GM23338 (cell line): ENCODE data around the gene TRAPPC2. TPM values are rescaled to one million over a fixed set of nuclear protein-coding genes. Genes with fewer than 3 reads are reported as not detected.

ENCODE experiments used
- ATAC-seq: fragments of 200-7000 bp; cut with Tn5 transposase; 3 replicates; pipeline ENCODE4 v1.9.1; 2020
- DNase-seq: peaks from one replicate; pipeline ENCODE4 v3.0.0-alpha.2; 2015; ENCODE audit warnings: low spot score
- H2AFZ ChIP-seq: fragments of 200-600 bp; sonication (generic); 2 replicates; pipeline ENCODE4 v1.8.0; 2016; ENCODE audit warnings: antibody characterized with exemption, mild to moderate bottlenecking, moderate library complexity
- H3F3A ChIP-seq: fragments of 200-600 bp; sonication (generic); replicated peaks from 2 replicates; pipeline ENCODE4 v1.8.0; 2017; ENCODE audit warnings: antibody characterized with exemption, mixed run types, low read depth
- H3K27ac ChIP-seq: fragments of 200-600 bp; sonication (generic); 2 replicates; pipeline ENCODE4 v1.6.1; 2016; ENCODE audit warnings: low read depth
- H3K27me3 ChIP-seq: fragments of 200-600 bp; sonication (generic); 2 replicates; pipeline ENCODE4 v1.8.0; 2016; ENCODE audit warnings: mild to moderate bottlenecking, mixed run types, moderate library complexity; ENCODE audit not compliant: insufficient read depth
- H3K36me3 ChIP-seq: fragments of 200-600 bp; sonication (generic); 2 replicates; pipeline ENCODE4 v1.8.0; 2016; ENCODE audit warnings: mild to moderate bottlenecking; ENCODE audit not compliant: insufficient read depth
- H3K4me1 ChIP-seq: fragments of 200-600 bp; sonication (generic); 2 replicates; pipeline ENCODE4 v1.8.0; 2016; ENCODE audit warnings: mild to moderate bottlenecking, moderate library complexity; ENCODE audit not compliant: insufficient read depth
- H3K4me2 ChIP-seq: fragments of 200-600 bp; sonication (generic); 2 replicates; pipeline ENCODE4 v1.7.1; 2017; ENCODE audit warnings: mixed run types
- H3K4me3 ChIP-seq: fragments of 200-600 bp; sonication (generic); 2 replicates; pipeline ENCODE4 v1.6.1; 2016; ENCODE audit warnings: mixed run types
- H3K79me2 ChIP-seq: fragments of 200-600 bp; sonication (generic); replicated peaks from 2 replicates; pipeline ENCODE4 v1.8.0; 2017; ENCODE audit warnings: mild to moderate bottlenecking; ENCODE audit not compliant: insufficient read depth
- H3K9me2 ChIP-seq: fragments of 200-600 bp; sonication (generic); 2 replicates; pipeline ENCODE4 v1.8.0; 2017; ENCODE audit not compliant: insufficient read depth
- H4K20me1 ChIP-seq: fragments of 200-600 bp; sonication (generic); replicated peaks from 2 replicates; pipeline ENCODE4 v1.8.0; 2017; ENCODE audit warnings: mild to moderate bottlenecking; ENCODE audit not compliant: insufficient read depth
- H3K27ac Mint-ChIP-seq: 2 replicates; pipeline ENCODE4 v1.8.0; 2020; ENCODE audit warnings: inconsistent platforms, mild to moderate bottlenecking, moderate library complexity, mixed read lengths
- H3K27me3 Mint-ChIP-seq: 3 replicates; pipeline ENCODE4 v1.8.0; 2022; ENCODE audit warnings: low read depth, mild to moderate bottlenecking, moderate library complexity, mixed read lengths, inconsistent platforms; ENCODE audit not compliant: insufficient read depth, poor library complexity
- H3K36me3 Mint-ChIP-seq: 3 replicates; pipeline ENCODE4 v1.8.0; 2021; ENCODE audit warnings: low read depth, mild to moderate bottlenecking, inconsistent platforms, moderate library complexity, mixed read lengths
- H3K4me1 Mint-ChIP-seq: 3 replicates; pipeline ENCODE4 v1.8.0; 2020; ENCODE audit warnings: mild to moderate bottlenecking, inconsistent platforms, mixed read lengths
- H3K4me3 Mint-ChIP-seq: 3 replicates; pipeline ENCODE4 v1.8.0; 2021; ENCODE audit warnings: moderate library complexity, mild to moderate bottlenecking, inconsistent platforms, mixed read lengths
- H3K9me3 Mint-ChIP-seq: 3 replicates; pipeline ENCODE4 v1.8.0; 2020; ENCODE audit warnings: moderate library complexity, mild to moderate bottlenecking, inconsistent platforms, mixed read lengths
- CREB1 ChIP-seq: fragments of 250-450 bp; sonication (Bioruptor Pico); IDR thresholded peaks from 2 replicates; pipeline ENCODE4 v1.5.0; 2020; ENCODE audit warnings: low read depth, mild to moderate bottlenecking, moderate library complexity
- EZH2 ChIP-seq: fragments of 200-600 bp; sonication (generic); IDR thresholded peaks from one replicate; pipeline ENCODE4 v1.8.0; 2017; ENCODE audit warnings: antibody characterized with exemption, mild to moderate bottlenecking, low read depth; ENCODE audit not compliant: unreplicated experiment
- EZH2phosphoT487 ChIP-seq: fragments of 200-600 bp; sonication (generic); IDR thresholded peaks from one replicate; pipeline ENCODE4 v1.8.1; 2018; ENCODE audit warnings: antibody characterized with exemption; ENCODE audit not compliant: unreplicated experiment
- JUNB ChIP-seq: IDR thresholded peaks from one replicate; pipeline ENCODE4 v1.6.1; 2016; ENCODE audit warnings: antibody characterized with exemption; ENCODE audit not compliant: unreplicated experiment
- NANOG ChIP-seq: IDR thresholded peaks from 2 replicates; pipeline ENCODE4 v1.6.1; 2016; ENCODE audit warnings: antibody characterized with exemption, borderline replicate concordance
- POLR2AphosphoS5 ChIP-seq: IDR thresholded peaks from 2 replicates; pipeline ENCODE4 v1.6.1; 2016; ENCODE audit warnings: antibody characterized with exemption, low read depth
- REST ChIP-seq: IDR thresholded peaks from one replicate; pipeline ENCODE4 v1.6.1; 2018; ENCODE audit warnings: antibody characterized with exemption; ENCODE audit not compliant: unreplicated experiment
- STAT1 ChIP-seq: IDR thresholded peaks from one replicate; pipeline ENCODE4 v1.6.1; 2016; ENCODE audit warnings: antibody characterized with exemption; ENCODE audit not compliant: unreplicated experiment
- ZNF114 ChIP-seq: fragments of 250-450 bp; sonication (Bioruptor Pico); IDR thresholded peaks from 2 replicates; pipeline ENCODE4 v1.5.0; 2020; ENCODE audit warnings: mild to moderate bottlenecking, moderate library complexity
- ZNF331 ChIP-seq: fragments of 250-450 bp; sonication (Bioruptor Pico); IDR thresholded peaks from 2 replicates; pipeline ENCODE4 v1.5.0; 2020; ENCODE audit warnings: low read depth, mild to moderate bottlenecking, moderate library complexity
- ZNF462 ChIP-seq: fragments of 250-450 bp; sonication (Bioruptor Pico); IDR thresholded peaks from 2 replicates; pipeline ENCODE4 v1.5.0; 2020; ENCODE audit warnings: mild to moderate bottlenecking, moderate library complexity
- polyA plus RNA-seq: library from polyadenylated mRNA; unstranded; fragments of >200 nt; fragmentation: Nextera tagmentation; extraction: Ambion mirVana; gene quantifications from 2 replicates; pipeline ENCODE4 v1.2.1, GENCODE V29; 2016
- total RNA-seq: library from RNA; depleted of rRNA; stranded (reverse); fragments of >200 nt; shearing (Covaris generic); gene quantifications from 2 replicates; pipeline ENCODE4 v1.2.3, GENCODE V29; 2014
- TF ChIP-seq, protein P1 (sequence below), 2 experiments: fragments of 200-600 bp in 1 of 2; sonication (generic) in 1 of 2; conservative IDR thresholded peaks; 2 replicates each; pipeline versions ENCODE4 v1.5.1 to v1.6.1; 2016 to 2017; ENCODE audit warnings: antibody characterized with exemption in 2 of 2, low read depth in 2 of 2, mild to moderate bottlenecking in 2 of 2, moderate library complexity in 1 of 2
- TF ChIP-seq, protein P2 (sequence below): IDR thresholded peaks from 2 replicates; pipeline ENCODE4 v1.6.1; 2016; ENCODE audit warnings: antibody characterized with exemption

Gene TRAPPC2
- total and polyA plus RNA-seq, 2 experiments from 2014 or later, result 11.7 to 14.6 TPM

GRCh38 chrX:13752646-13753045 lies 18.2 kb upstream of the TRAPPC2 start:
- Mint-ChIP-seq H3K36me3 (peaks cover 50% of the 10 kb centered on the region), H3K4me3 (no peak overlapping the region), H3K27ac (no peak overlapping the region), H3K27me3 (no peaks in the 10 kb centered on the region), H3K4me1 (peaks cover 9% of the 10 kb centered on the region; the same call in 2 of the 3 replicates), H3K9me3 (no peaks in the 10 kb centered on the region)
- no peak overlapping the region for H3K4me2 ChIP-seq
- no peak overlapping the region for H3K4me3 ChIP-seq
- 0 out of 2 replicates have a peak, but pooled peaks cover 7% of the 10 kb centered on the region for H3K36me3 ChIP-seq
- no peaks in the 10 kb centered on the region for H3F3A ChIP-seq
- no peak for TF ChIP-seq REST
- no peak for TF ChIP-seq ZNF462 (CRISPR knock-in tag)
- TF ChIP-seq EZH2, result no peak
- TF ChIP-seq, protein P1, sequence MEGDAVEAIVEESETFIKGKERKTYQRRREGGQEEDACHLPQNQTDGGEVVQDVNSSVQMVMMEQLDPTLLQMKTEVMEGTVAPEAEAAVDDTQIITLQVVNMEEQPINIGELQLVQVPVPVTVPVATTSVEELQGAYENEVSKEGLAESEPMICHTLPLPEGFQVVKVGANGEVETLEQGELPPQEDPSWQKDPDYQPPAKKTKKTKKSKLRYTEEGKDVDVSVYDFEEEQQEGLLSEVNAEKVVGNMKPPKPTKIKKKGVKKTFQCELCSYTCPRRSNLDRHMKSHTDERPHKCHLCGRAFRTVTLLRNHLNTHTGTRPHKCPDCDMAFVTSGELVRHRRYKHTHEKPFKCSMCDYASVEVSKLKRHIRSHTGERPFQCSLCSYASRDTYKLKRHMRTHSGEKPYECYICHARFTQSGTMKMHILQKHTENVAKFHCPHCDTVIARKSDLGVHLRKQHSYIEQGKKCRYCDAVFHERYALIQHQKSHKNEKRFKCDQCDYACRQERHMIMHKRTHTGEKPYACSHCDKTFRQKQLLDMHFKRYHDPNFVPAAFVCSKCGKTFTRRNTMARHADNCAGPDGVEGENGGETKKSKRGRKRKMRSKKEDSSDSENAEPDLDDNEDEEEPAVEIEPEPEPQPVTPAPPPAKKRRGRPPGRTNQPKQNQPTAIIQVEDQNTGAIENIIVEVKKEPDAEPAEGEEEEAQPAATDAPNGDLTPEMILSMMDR (conservative IDR thresholded peaks at IDR 0.05; ENCODE audit: low read depth in 2 of 2), result no peak
- TF ChIP-seq, protein P2, sequence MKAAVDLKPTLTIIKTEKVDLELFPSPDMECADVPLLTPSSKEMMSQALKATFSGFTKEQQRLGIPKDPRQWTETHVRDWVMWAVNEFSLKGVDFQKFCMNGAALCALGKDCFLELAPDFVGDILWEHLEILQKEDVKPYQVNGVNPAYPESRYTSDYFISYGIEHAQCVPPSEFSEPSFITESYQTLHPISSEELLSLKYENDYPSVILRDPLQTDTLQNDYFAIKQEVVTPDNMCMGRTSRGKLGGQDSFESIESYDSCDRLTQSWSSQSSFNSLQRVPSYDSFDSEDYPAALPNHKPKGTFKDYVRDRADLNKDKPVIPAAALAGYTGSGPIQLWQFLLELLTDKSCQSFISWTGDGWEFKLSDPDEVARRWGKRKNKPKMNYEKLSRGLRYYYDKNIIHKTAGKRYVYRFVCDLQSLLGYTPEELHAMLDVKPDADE, result no peak
- TF ChIP-seq ZNF331 (CRISPR knock-in tag), result no peak
- TF ChIP-seq POLR2AphosphoS5, result no peak
- no peak for TF ChIP-seq JUNB
- TF ChIP-seq STAT1, result no peak
- TF ChIP-seq EZH2phosphoT487, result no peak
- no peak for TF ChIP-seq ZNF114
- no peak for TF ChIP-seq NANOG
- no peak for TF ChIP-seq CREB1 (CRISPR knock-in tag)
- no peak overlapping the region for H3K27ac ChIP-seq
- no peaks in the 10 kb centered on the region for H3K9me2 ChIP-seq
- H2AFZ ChIP-seq, result no peak overlapping the region
- DNase-seq, result no peak
- H3K27me3 ChIP-seq, result no peaks in the 10 kb centered on the region
- no peaks in the 10 kb centered on the region for H4K20me1 ChIP-seq
- 0 out of 2 replicates have a peak, but pooled peaks cover 5% of the 10 kb centered on the region for H3K4me1 ChIP-seq
- no peaks in the 10 kb centered on the region for H3K79me2 ChIP-seq
- no peak for ATAC-seq
